ENCODE measurements around the gene CCT5. TPM values are rescaled to one million over a fixed set of nuclear protein-coding genes. Genes with fewer than 3 reads are reported as not detected.

Gene CCT5
- total RNA-seq, 4 donors from 2014 or later: 160 to 310 (median 239) TPM

DNA sequence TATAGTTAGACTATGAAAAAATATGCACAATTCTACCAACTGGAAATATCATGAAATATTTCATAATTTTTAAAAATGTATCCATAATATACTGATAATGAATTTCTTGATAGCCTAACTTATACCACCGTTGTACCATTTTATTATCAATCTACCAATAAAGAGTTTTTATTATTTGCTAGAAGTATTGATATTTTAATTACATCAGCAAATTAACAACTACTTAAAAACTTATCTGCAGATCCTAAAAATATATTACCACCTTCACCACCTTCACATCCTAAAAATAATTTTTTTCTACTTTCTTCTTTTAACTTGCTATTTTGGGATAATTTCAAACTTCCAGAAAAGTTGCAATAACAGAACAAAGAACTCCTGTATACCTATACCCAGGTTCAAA lies 21.8 kb upstream of the CCT5 start:
- DNase-seq (ENCODE audit: low spot score) (no peak), ATAC-seq (ENCODE audit: low FRiP score) (no peak)
- TF ChIP-seq, protein P1, sequence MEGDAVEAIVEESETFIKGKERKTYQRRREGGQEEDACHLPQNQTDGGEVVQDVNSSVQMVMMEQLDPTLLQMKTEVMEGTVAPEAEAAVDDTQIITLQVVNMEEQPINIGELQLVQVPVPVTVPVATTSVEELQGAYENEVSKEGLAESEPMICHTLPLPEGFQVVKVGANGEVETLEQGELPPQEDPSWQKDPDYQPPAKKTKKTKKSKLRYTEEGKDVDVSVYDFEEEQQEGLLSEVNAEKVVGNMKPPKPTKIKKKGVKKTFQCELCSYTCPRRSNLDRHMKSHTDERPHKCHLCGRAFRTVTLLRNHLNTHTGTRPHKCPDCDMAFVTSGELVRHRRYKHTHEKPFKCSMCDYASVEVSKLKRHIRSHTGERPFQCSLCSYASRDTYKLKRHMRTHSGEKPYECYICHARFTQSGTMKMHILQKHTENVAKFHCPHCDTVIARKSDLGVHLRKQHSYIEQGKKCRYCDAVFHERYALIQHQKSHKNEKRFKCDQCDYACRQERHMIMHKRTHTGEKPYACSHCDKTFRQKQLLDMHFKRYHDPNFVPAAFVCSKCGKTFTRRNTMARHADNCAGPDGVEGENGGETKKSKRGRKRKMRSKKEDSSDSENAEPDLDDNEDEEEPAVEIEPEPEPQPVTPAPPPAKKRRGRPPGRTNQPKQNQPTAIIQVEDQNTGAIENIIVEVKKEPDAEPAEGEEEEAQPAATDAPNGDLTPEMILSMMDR (IDR thresholded peaks at IDR 0.05): no peak

DNA sequence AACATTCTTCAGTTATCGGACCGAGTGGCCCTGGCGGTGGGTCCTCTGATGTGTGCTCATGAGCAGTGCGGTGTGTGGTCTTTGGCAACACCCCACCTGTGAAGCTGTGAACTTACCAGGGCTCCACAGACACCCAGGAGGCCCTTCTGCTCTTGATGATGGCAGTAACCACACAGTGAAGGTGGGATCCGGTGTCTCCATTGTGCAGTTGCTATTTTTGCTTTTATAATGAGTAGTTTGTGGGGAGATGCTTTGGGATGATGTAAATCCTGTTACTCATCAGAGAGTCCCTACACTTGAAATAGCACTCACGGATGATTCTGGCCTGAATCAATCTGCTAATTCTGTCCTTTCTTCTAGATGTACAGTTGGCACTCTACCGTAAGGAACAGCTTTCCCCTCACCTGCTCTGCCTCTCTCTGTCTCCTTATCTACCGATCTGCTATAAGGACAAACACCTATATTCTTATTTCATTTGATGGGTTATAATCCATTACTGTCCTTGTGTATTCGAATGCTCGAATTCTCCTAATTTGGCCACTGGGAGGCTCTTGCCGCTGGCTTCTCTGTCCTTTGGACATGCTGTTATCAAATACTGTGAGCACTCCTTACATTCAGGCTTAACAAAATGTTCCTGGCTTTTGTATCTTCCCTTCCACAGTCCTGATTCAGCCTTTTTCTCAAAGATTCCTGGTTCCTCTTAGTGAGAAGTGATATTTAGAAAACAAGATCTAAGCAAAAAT lies 20.6 kb upstream of the CCT5 start:
- DNase-seq (ENCODE audit: low spot score) (no peak), ATAC-seq (ENCODE audit: low FRiP score) (no peak)
- TF ChIP-seq, protein P1 (IDR thresholded peaks at IDR 0.05): no peak

DNA sequence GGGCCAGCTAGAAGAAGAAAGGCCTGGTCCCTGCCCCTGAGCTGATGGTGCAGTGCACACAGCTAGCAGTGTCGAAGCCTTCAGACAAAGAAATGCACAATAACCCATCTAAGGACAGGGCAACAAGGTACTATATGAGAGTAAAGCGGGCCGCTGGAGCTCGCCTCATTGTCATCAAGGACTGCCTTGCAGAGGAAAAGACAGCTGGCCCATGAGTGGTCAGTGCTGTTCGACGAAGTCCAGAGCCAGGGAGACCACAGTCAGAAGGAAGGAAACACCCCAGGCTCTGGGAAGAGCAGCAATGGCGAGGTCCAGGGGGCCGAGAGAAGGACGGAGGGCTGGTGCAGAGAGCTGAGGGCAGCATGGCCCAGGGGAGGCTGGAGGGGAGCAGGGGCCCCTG lies 17.7 kb upstream of the CCT5 start:
- TF ChIP-seq, protein P1 (IDR thresholded peaks at IDR 0.05): no peak
- DNase-seq (ENCODE audit: low spot score) (no peak), ATAC-seq (ENCODE audit: low FRiP score) (no peak)

DNA sequence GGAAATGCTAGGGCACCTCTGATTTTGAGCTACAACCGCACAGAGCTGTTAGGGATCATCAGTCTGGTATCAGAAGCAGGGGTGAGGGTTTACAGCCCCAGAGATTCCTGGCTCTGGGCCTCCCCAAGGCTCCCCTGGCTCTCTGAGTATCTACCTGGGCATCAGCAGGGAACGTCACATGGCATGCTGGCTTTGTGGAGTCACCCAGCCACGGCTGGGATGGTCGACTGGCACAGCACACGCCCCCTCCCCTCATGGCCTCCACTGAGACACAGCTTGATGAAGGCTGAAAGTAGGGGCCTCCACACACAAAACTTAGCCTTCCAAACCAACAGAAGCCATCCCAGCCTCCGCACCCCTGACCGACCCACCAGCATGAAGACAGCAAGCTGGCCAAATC lies 17.1 kb upstream of the CCT5 start:
- TF ChIP-seq, protein P1 (IDR thresholded peaks at IDR 0.05): no peak
- ATAC-seq (ENCODE audit: low FRiP score) (no peak), DNase-seq (ENCODE audit: low spot score) (no peak)

DNA sequence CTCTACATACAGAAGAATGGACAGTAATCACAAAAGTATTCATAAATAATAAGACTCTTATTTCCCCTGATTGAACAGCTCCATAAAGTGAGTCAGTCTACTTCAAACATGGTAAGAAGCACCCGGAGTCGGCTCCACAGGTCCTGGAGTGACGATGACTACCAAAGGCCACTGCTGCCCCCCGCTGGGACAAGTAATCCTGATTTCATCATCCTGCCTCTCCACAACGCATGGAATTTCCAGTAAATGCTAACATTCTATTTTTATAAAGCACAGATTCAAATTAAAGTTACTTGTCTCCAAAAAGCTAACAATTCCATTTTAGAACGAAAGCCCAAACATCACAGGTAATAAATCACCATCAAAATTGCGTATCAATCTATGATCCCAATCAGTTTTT lies 16.6 kb upstream of the CCT5 start:
- TF ChIP-seq, protein P1 (IDR thresholded peaks at IDR 0.05): no peak
- DNase-seq (ENCODE audit: low spot score) (no peak), ATAC-seq (ENCODE audit: low FRiP score) (no peak)

DNA sequence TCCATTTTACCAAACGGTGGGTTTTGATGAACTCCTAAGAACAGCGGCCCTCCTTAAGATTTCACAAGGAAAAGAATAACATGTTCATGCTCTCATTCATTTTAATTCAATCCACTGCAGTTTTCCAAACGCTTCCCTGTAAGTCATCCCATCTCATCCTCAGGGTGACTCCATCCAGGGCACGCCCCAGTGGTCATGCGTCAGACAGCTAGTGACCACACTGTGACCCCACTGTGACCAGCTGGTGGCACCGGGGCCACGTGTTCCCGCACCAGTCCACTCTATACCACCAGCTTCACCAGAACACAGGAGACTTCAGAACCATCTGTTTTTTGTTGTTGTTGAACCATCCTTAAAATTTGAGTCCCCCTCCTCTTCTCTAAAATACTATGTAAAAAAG lies 14.7 kb upstream of the CCT5 start:
- ATAC-seq (ENCODE audit: low FRiP score): no peak
- TF ChIP-seq, protein P1 (IDR thresholded peaks at IDR 0.05): no peak
- no peak for DNase-seq (ENCODE audit: low spot score)

DNA sequence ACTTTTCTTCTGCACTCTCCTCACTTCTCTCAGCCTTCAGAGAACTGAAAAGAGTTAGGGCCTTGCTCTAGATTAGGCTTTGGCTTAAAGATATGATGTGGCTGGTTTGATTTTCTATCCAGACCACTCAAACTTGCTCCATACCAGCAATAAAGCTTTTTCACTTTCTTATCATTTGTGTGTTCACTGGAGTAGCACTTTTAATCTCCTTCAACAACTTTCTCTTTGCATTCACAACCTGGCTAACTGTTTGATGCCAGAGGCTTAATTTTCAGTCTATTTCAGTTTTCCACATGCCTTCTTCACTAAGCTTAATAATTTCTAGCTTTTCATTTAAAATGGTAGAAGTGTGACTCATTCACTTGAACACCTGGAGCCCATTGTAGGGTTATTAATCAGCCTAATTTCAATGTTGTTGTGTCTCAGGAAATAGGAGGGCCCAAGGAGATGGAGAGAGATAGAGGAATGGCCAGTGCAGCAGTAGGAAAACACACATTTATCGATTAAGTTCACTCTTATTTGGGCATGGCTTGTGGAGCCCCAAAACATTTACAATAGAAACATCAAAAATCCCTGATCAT lies 6.3 kb upstream of the CCT5 start:
- TF ChIP-seq, protein P1 (IDR thresholded peaks at IDR 0.05): no peak
- ATAC-seq (ENCODE audit: low FRiP score): no peak
- no peak for DNase-seq (ENCODE audit: low spot score)

Measured in omental fat pad (tissue), 4 donors.